Measurements from ENCODE around the gene MYOZ3. TPM values are rescaled to one million over a fixed set of nuclear protein-coding genes. Genes with fewer than 3 reads are reported as not detected.

MYOZ3 gene
- total RNA-seq, 2 experiments from 2014 or later: 0.13 TPM; not detected in 1

GRCh38 chr5:150632305-150633160, 28.5 kb upstream of the MYOZ3 start:
- Mint-ChIP-seq H3K36me3 (ENCODE audit: low read depth) (no peaks in the 10 kb centered on the region), H3K9me3 (no peaks in the 10 kb centered on the region), H3K27me3 (peaks cover 9% of the 10 kb centered on the region), H3K4me3 (no peak overlapping the region), H3K27ac (no peak overlapping the region), H3K4me1 (no peaks in the 10 kb centered on the region)
- DNase-seq: no peak
- ChIA-PET CTCF (no interaction called here), POLR2A (no interaction called here)

GRCh38 chr5:150633429-150633828, 27.6 kb upstream of the MYOZ3 start:
- H3K36me3 Mint-ChIP-seq (ENCODE audit: low read depth): no peaks in the 10 kb centered on the region
- H3K4me3 Mint-ChIP-seq: no peak overlapping the region
- CTCF ChIA-PET: no interaction called here
- no peak for DNase-seq
- no peaks in the 10 kb centered on the region for H3K4me1 Mint-ChIP-seq
- no peak overlapping the region for H3K27ac Mint-ChIP-seq
- H3K9me3 Mint-ChIP-seq: no peaks in the 10 kb centered on the region
- POLR2A ChIA-PET: no interaction called here
- H3K27me3 Mint-ChIP-seq: peaks cover 13% of the 10 kb centered on the region

- Mint-ChIP-seq H3K4me3 (no peak overlapping the region), H3K27ac (no peak overlapping the region), H3K9me3 (no peaks in the 10 kb centered on the region), H3K4me1 (no peaks in the 10 kb centered on the region), H3K27me3 (peaks cover 13% of the 10 kb centered on the region), H3K36me3 (ENCODE audit: low read depth) (no peaks in the 10 kb centered on the region)
- ChIA-PET CTCF (no interaction called here), POLR2A (no interaction called here)
- DNase-seq: no peak
Observed at GRCh38 chr5:150636391-150637244, 24.4 kb upstream of the MYOZ3 start.

- Mint-ChIP-seq H3K36me3 (ENCODE audit: low read depth) (no peaks in the 10 kb centered on the region), H3K27ac (no peak overlapping the region), H3K4me3 (no peak overlapping the region), H3K27me3 (peaks cover 13% of the 10 kb centered on the region), H3K9me3 (no peaks in the 10 kb centered on the region), H3K4me1 (no peaks in the 10 kb centered on the region)
- DNase-seq: no peak
- POLR2A ChIA-PET: no interaction called here
- CTCF ChIA-PET: no interaction called here
Observed at GRCh38 chr5:150637245-150638052, 23.6 kb upstream of the MYOZ3 start.

GRCh38 chr5:150638053-150638444, 23.0 kb upstream of the MYOZ3 start:
- peaks cover 13% of the 10 kb centered on the region for H3K27me3 Mint-ChIP-seq
- no peak overlapping the region for H3K4me3 Mint-ChIP-seq
- ChIA-PET POLR2A (no interaction called here), CTCF (no interaction called here)
- no peaks in the 10 kb centered on the region for H3K9me3 Mint-ChIP-seq
- H3K4me1 Mint-ChIP-seq: no peaks in the 10 kb centered on the region
- no peak for DNase-seq
- H3K36me3 Mint-ChIP-seq (ENCODE audit: low read depth): no peaks in the 10 kb centered on the region
- no peak overlapping the region for H3K27ac Mint-ChIP-seq

GRCh38 chr5:150638488-150639376, 22.3 kb upstream of the MYOZ3 start:
- CTCF ChIA-PET: no interaction called here
- no peaks in the 10 kb centered on the region for H3K9me3 Mint-ChIP-seq
- DNase-seq: no peak
- H3K27ac Mint-ChIP-seq: no peak overlapping the region
- POLR2A ChIA-PET: no interaction called here
- no peaks in the 10 kb centered on the region for H3K36me3 Mint-ChIP-seq (ENCODE audit: low read depth)
- no peaks in the 10 kb centered on the region for H3K4me1 Mint-ChIP-seq
- no peak overlapping the region for H3K4me3 Mint-ChIP-seq
- peaks cover 13% of the 10 kb centered on the region for H3K27me3 Mint-ChIP-seq

GRCh38 chr5:150639377-150639692, 21.7 kb upstream of the MYOZ3 start:
- no peaks in the 10 kb centered on the region for H3K4me1 Mint-ChIP-seq
- ChIA-PET CTCF (no interaction called here), POLR2A (no interaction called here)
- DNase-seq: no peak
- H3K36me3 Mint-ChIP-seq (ENCODE audit: low read depth): no peaks in the 10 kb centered on the region
- no peaks in the 10 kb centered on the region for H3K9me3 Mint-ChIP-seq
- no peak overlapping the region for H3K4me3 Mint-ChIP-seq
- peaks cover 15% of the 10 kb centered on the region for H3K27me3 Mint-ChIP-seq
- H3K27ac Mint-ChIP-seq: no peak overlapping the region

GRCh38 chr5:150639751-150640150, 21.3 kb upstream of the MYOZ3 start:
- Mint-ChIP-seq H3K36me3 (ENCODE audit: low read depth) (no peaks in the 10 kb centered on the region), H3K4me1 (no peaks in the 10 kb centered on the region), H3K27me3 (peaks cover 19% of the 10 kb centered on the region), H3K9me3 (no peaks in the 10 kb centered on the region), H3K27ac (no peak overlapping the region), H3K4me3 (no peak overlapping the region)
- DNase-seq: no peak
- ChIA-PET CTCF (no interaction called here), POLR2A (no interaction called here)

GRCh38 chr5:150640311-150641005, 20.6 kb upstream of the MYOZ3 start, which contains the start of gene SYNPO:
Gene SYNPO, plus strand, starts transcription at chr5:150640660. Its CDS starts 7,616 bp downstream, at chr5:150648276.
- POLR2A ChIA-PET: no interaction called here
- Mint-ChIP-seq H3K27ac (no peak within 1 kb of the TSS), H3K27me3 (peaks cover 19% of the 10 kb centered on the region), H3K4me1 (no peaks in the 10 kb centered on the region), H3K36me3 (ENCODE audit: low read depth) (no peaks in the 10 kb centered on the region), H3K4me3 (no peak within 1 kb of the TSS), H3K9me3 (no peaks in the 10 kb centered on the region)
- DNase-seq: no peak
- CTCF ChIA-PET: no interaction called here

GRCh38 chr5:150641006-150641570, 20.0 kb upstream of the MYOZ3 start:
- POLR2A ChIA-PET: no interaction called here
- H3K4me3 Mint-ChIP-seq: no peak overlapping the region
- H3K4me1 Mint-ChIP-seq: no peaks in the 10 kb centered on the region
- peaks cover 19% of the 10 kb centered on the region for H3K27me3 Mint-ChIP-seq
- H3K36me3 Mint-ChIP-seq (ENCODE audit: low read depth): no peaks in the 10 kb centered on the region
- no peak for DNase-seq
- H3K9me3 Mint-ChIP-seq: no peaks in the 10 kb centered on the region
- CTCF ChIA-PET: no interaction called here
- H3K27ac Mint-ChIP-seq: no peak overlapping the region

- ChIA-PET POLR2A (no interaction called here), CTCF (no interaction called here)
- Mint-ChIP-seq H3K9me3 (no peaks in the 10 kb centered on the region), H3K36me3 (ENCODE audit: low read depth) (no peaks in the 10 kb centered on the region), H3K27ac (no peak overlapping the region), H3K4me1 (no peaks in the 10 kb centered on the region), H3K27me3 (peaks cover 12% of the 10 kb centered on the region), H3K4me3 (no peak overlapping the region)
- no peak for DNase-seq
Observed at GRCh38 chr5:150641824-150642566, 19.1 kb upstream of the MYOZ3 start.
